SK-N-SH (cell line): ENCODE results near the gene LDAF1. TPM values are rescaled to one million over a fixed set of nuclear protein-coding genes. Genes with fewer than 3 reads are reported as not detected.

Source experiments
- CTCF ChIA-PET: fragments of 300-600, 350-600 bp; formaldehyde crosslinking; extraction: SDS; loops from one replicate; lab custom pipeline; 2021; lab: Yijun Ruan, JAX
- POLR2A ChIA-PET: fragments of 350-600 bp; sonication (Branson Sonifier 250); formaldehyde crosslinking; extraction: SDS; loops from one replicate; lab custom pipeline; 2020; ENCODE audit warnings: antibody characterized with exemption, inconsistent platforms; lab: Yijun Ruan, JAX
- DNase-seq: peaks from one replicate; pipeline ENCODE4 v3.0.0; 2012
- H2AFZ ChIP-seq: fragments of 200-600 bp; sonication (generic); 2 replicates; pipeline ENCODE4 v1.8.1; 2016; ENCODE audit warnings: antibody characterized with exemption, mild to moderate bottlenecking, low read depth
- H3F3A ChIP-seq: fragments of 200-600 bp; sonication (generic); replicated peaks from 2 replicates; pipeline ENCODE3; 2016; ENCODE audit warnings: antibody characterized with exemption, mild to moderate bottlenecking; ENCODE audit not compliant: insufficient read depth
- H3K27ac ChIP-seq, 2 experiments: fragments of 200-500 bp in 1 of 2; fragments of 200-600 bp in 1 of 2; sonication (Bioruptor generic) in 1 of 2; sonication (generic), shearing (Covaris generic) in 1 of 2; 2 replicates each; pipeline versions ENCODE4 v1.5.1 to v1.6.1; 2014 to 2016; ENCODE audit warnings: low read depth in 2 of 2, inconsistent platforms in 1 of 2, low read length in 1 of 2, mild to moderate bottlenecking in 1 of 2, mixed read lengths in 1 of 2
- H3K27me3 ChIP-seq: fragments of 200-600 bp; sonication (generic), shearing (Covaris generic); 2 replicates; pipeline ENCODE4 v1.6.1; 2016; ENCODE audit warnings: mixed run types; ENCODE audit not compliant: insufficient read depth
- H3K36me3 ChIP-seq, 2 experiments: fragments of 200-500 bp in 1 of 2; fragments of 200-600 bp in 1 of 2; sonication (Bioruptor generic) in 1 of 2; sonication (generic) in 1 of 2; replicated peaks in 1 of 2; 2 replicates each; pipeline versions ENCODE3 to v1.5.1; 2014 to 2016; ENCODE audit warnings: low read length in 1 of 2, mild to moderate bottlenecking in 1 of 2; ENCODE audit not compliant: insufficient read depth in 2 of 2, control insufficient read depth in 1 of 2
- H3K4me1 ChIP-seq, 2 experiments: fragments of 200-500 bp in 1 of 2; fragments of 200-600 bp in 1 of 2; sonication (Bioruptor generic) in 1 of 2; sonication (generic), shearing (Covaris generic) in 1 of 2; 2 replicates each; pipeline versions ENCODE4 v1.5.1 to v1.6.1; 2014 to 2016; ENCODE audit warnings: low read depth in 1 of 2, low read length in 1 of 2, mixed run types in 1 of 2; ENCODE audit not compliant: insufficient read depth in 2 of 2, control insufficient read depth in 1 of 2
- H3K4me2 ChIP-seq: fragments of 200-600 bp; sonication (generic), shearing (Covaris generic); 2 replicates; pipeline ENCODE4 v1.6.1; 2017; ENCODE audit warnings: mixed run types
- H3K4me3 ChIP-seq, 2 experiments: fragments of 200-500 bp in 1 of 2; fragments of 200-600 bp in 1 of 2; sonication (Bioruptor generic) in 1 of 2; sonication (generic), shearing (Covaris generic) in 1 of 2; 2 replicates each; pipeline versions ENCODE4 v1.5.1 to v1.8.1; 2014 to 2016; ENCODE audit warnings: low read depth in 2 of 2, inconsistent platforms in 1 of 2, low read length in 1 of 2, mild to moderate bottlenecking in 1 of 2, mixed read lengths in 1 of 2, moderate library complexity in 1 of 2
- H3K79me2 ChIP-seq: fragments of 200-600 bp; sonication (generic); 2 replicates; pipeline ENCODE4 v1.8.1; 2017; ENCODE audit warnings: mild to moderate bottlenecking; ENCODE audit not compliant: insufficient read depth
- H3K9ac ChIP-seq: fragments of 200-600 bp; sonication (generic); 2 replicates; pipeline ENCODE4 v1.6.1; 2017; ENCODE audit warnings: mixed run types
- H3K9me2 ChIP-seq: fragments of 200-600 bp; sonication (generic); 2 replicates; pipeline ENCODE4 v1.6.1; 2017; ENCODE audit warnings: mixed run types
- H3K9me3 ChIP-seq: fragments of 200-600 bp; sonication (generic); 2 replicates; pipeline ENCODE4 v1.6.1; 2017; ENCODE audit warnings: mixed run types, mild to moderate bottlenecking, moderate library complexity
- H4K20me1 ChIP-seq: fragments of 200-600 bp; sonication (generic); 2 replicates; pipeline ENCODE4 v1.6.1; 2017; ENCODE audit warnings: mild to moderate bottlenecking, mixed run types; ENCODE audit not compliant: insufficient read depth
- CTCF ChIP-seq: fragments of 200-600 bp; sonication (generic); IDR thresholded peaks from 2 replicates; pipeline ENCODE4 v1.6.1; 2017; ENCODE audit warnings: antibody characterized with exemption, mild to moderate bottlenecking, moderate library complexity
- EZH2phosphoT487 ChIP-seq: fragments of 200-600 bp; sonication (generic); IDR thresholded peaks from 2 replicates; pipeline ENCODE4 v1.6.1; 2017; ENCODE audit warnings: low read depth, mixed run types, mild to moderate bottlenecking, antibody characterized with exemption, moderate library complexity, borderline replicate concordance
- FOSL2 ChIP-seq: IDR thresholded peaks from 2 replicates; pipeline ENCODE4 v1.4.0; 2012; ENCODE audit warnings: low read depth, mild to moderate bottlenecking, moderate library complexity, borderline replicate concordance
- FOXM1 ChIP-seq: IDR thresholded peaks from 2 replicates; pipeline ENCODE4 v1.4.0; 2012; ENCODE audit warnings: low read depth, mild to moderate bottlenecking
- GABPA ChIP-seq: IDR thresholded peaks from 2 replicates; pipeline ENCODE4 v1.4.0; 2012; ENCODE audit warnings: low read depth, mild to moderate bottlenecking
- GATA2 ChIP-seq: sonication (generic); formaldehyde crosslinking; IDR thresholded peaks from 2 replicates; pipeline ENCODE4 v1.5.0; 2020; ENCODE audit warnings: mild to moderate bottlenecking, missing genetic modification reagents
- IRF3 ChIP-seq: fragments of 150-350 bp; IDR thresholded peaks from 2 replicates; pipeline ENCODE4 v1.6.1; 2016; ENCODE audit warnings: mild to moderate bottlenecking, low read depth, low read length
- JUND ChIP-seq: IDR thresholded peaks from 2 replicates; pipeline ENCODE4 v1.4.0; 2012
- MXI1 ChIP-seq: IDR thresholded peaks from 2 replicates; pipeline ENCODE4 v1.6.1; 2012; ENCODE audit warnings: mild to moderate bottlenecking, low read depth, low read length, improper control_type of control experiment
- NFIC ChIP-seq: IDR thresholded peaks from 2 replicates; pipeline ENCODE4 v1.4.0; 2012; ENCODE audit warnings: borderline replicate concordance
- NRF1 ChIP-seq: IDR thresholded peaks from 2 replicates; pipeline ENCODE4 v1.6.1; 2012; ENCODE audit warnings: low read depth, mild to moderate bottlenecking, low read length
- PBX3 ChIP-seq: IDR thresholded peaks from 2 replicates; pipeline ENCODE4; 2012
- RFX5 ChIP-seq: IDR thresholded peaks from 2 replicates; pipeline ENCODE4 v1.6.1; 2012; ENCODE audit warnings: mild to moderate bottlenecking, improper control_type of control experiment, low read length
- RXRA ChIP-seq: IDR thresholded peaks from 2 replicates; pipeline ENCODE4 v1.4.0; 2012; ENCODE audit warnings: low read depth, mild to moderate bottlenecking, borderline replicate concordance
- SIN3A ChIP-seq: IDR thresholded peaks from 2 replicates; pipeline ENCODE4 v1.6.1; 2012; ENCODE audit warnings: low read depth, mild to moderate bottlenecking, low read length, moderate library complexity, borderline replicate concordance
- SMC3 ChIP-seq: IDR thresholded peaks from 2 replicates; pipeline ENCODE4 v1.6.1; 2012; ENCODE audit warnings: low read depth, low read length, improper control_type of control experiment
- TCF12 ChIP-seq: IDR thresholded peaks from 2 replicates; pipeline ENCODE4 v1.4.0; 2012
- YY1 ChIP-seq: IDR thresholded peaks from 2 replicates; pipeline ENCODE4 v1.4.0; 2012; ENCODE audit warnings: low read depth, mild to moderate bottlenecking
- ZBTB33 ChIP-seq: IDR thresholded peaks from 2 replicates; pipeline ENCODE4 v1.4.0; 2012; ENCODE audit warnings: low read depth, borderline replicate concordance
- WGBS: methylation state at CpG from one replicate; pipeline ENCODE4 v1.1.6; 2017; ENCODE audit warnings: low lambda C conversion rate; 5-methylcytosine and 5-hydroxymethylcytosine counted together
- polyA plus RNA-seq, 3 experiments: library from polyadenylated mRNA; depleted of rRNA; stranded (reverse); fragments of >200 nt; gene quantifications; 2 replicates each; pipeline ENCODE4 v1.2.3, GENCODE V29; 2012

The LDAF1 gene
- polyA plus RNA-seq, 1 of the 3 experiments (the other 2 are of a cell fraction), result 10.0 TPM

- H3K4me3 ChIP-seq, result no peak overlapping the region
- no peak overlapping the region for H2AFZ ChIP-seq
- DNase-seq, result no peak
- no peak overlapping the region for H3K9ac ChIP-seq
- WGBS, result 81% methylated on average over 7 of the region's 7 CpGs
- H3K9me2 ChIP-seq, result no peaks in the 10 kb centered on the region
- TF ChIP-seq CTCF, result no peak
- TF ChIP-seq GABPA, result no peak
- no peak for TF ChIP-seq YY1
- no peak for TF ChIP-seq IRF3
- TF ChIP-seq FOSL2, result no peak
- TF ChIP-seq SIN3A, result no peak
- no peak for TF ChIP-seq NRF1
- TF ChIP-seq SMC3, result no peak
- no peak for TF ChIP-seq PBX3
- TF ChIP-seq ZBTB33, result no peak
- TF ChIP-seq RXRA, result no peak
- TF ChIP-seq EZH2phosphoT487, result no peak
- no peak for TF ChIP-seq MXI1
- no peak for TF ChIP-seq TCF12
- no peak for TF ChIP-seq JUND
- TF ChIP-seq FOXM1, result no peak
- TF ChIP-seq GATA2 (CRISPR knock-in tag), result no peak
- no peak for TF ChIP-seq NFIC
- no peak for TF ChIP-seq RFX5
- CTCF ChIA-PET, result interaction anchor here (1.0 kb wide), 1 partner anchor 82 kb away, joined by 4 read pairs; no protein-coding TSS in a partner anchor
- H3K27me3 ChIP-seq, result no peaks in the 10 kb centered on the region; the same call in 1 of the 2 replicates
- no peaks in the 10 kb centered on the region for H3K36me3 ChIP-seq
- no peaks in the 10 kb centered on the region for H4K20me1 ChIP-seq
- H3K79me2 ChIP-seq, result no peaks in the 10 kb centered on the region
- no peaks in the 10 kb centered on the region for H3F3A ChIP-seq
- POLR2A ChIA-PET, result no interaction called here
- H3K9me3 ChIP-seq, result no peaks in the 10 kb centered on the region
- no peaks in the 10 kb centered on the region for H3K4me1 ChIP-seq
- no peak overlapping the region for H3K27ac ChIP-seq
- no peak overlapping the region for H3K4me2 ChIP-seq
Measured at GRCh38 chr16:21218153-21218552, 59.7 kb downstream of the LDAF1 start.
